HUDEP-2 (cell line): ENCODE data around the gene MEIS1.
A peak's percentile ranks its signal among the peaks of the same experiment; 100 is the strongest.

Experiments used
- DNase-seq, 76 experiments: peaks; one replicate each; lab custom pipeline; 2025; ENCODE audit not compliant: unreplicated experiment in 76 of 76; lab: John Stamatoyannopoulos, UW

MEIS1 gene

DNA sequence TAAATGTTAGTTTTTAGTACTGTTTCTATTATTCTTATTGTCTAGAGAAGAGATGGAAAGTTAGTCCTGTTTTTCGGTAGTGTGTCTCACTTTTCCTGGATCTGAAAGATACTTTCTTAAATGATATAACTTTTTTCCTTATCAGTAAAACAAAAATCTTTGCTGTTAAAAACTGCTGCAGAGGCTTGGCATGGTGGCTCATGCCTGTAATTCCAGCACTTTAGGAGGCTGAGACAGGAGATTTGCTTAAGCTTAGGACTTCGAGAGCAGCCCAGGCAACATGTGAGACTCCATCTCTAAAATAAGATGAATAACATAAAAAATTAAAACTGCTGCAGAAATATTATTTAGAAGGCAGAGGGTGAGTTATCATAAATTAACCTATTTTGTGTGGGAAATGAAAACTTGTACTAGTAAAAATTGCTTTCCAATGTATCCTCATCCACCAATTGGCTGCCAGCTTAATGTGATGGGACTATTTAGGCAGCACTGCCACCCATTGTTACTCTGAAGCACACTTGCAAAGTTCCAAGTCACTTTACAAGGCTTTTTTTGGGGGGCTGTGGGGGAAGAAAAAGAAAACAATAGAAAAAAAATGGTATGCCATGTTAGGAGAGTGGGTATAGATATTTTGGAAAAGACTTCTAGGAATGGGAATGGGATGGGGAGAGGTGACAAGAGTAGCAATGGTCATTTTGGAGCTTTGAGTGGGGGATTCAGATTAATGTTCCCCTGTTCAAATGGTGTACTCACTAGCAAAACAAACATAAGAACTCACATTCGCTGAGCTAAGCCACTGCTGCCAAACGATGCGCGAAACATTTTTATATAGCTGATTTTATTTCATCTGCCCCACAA is 62.7 kb downstream of the MEIS1 start:
- DNase-seq, result no peak

DNA sequence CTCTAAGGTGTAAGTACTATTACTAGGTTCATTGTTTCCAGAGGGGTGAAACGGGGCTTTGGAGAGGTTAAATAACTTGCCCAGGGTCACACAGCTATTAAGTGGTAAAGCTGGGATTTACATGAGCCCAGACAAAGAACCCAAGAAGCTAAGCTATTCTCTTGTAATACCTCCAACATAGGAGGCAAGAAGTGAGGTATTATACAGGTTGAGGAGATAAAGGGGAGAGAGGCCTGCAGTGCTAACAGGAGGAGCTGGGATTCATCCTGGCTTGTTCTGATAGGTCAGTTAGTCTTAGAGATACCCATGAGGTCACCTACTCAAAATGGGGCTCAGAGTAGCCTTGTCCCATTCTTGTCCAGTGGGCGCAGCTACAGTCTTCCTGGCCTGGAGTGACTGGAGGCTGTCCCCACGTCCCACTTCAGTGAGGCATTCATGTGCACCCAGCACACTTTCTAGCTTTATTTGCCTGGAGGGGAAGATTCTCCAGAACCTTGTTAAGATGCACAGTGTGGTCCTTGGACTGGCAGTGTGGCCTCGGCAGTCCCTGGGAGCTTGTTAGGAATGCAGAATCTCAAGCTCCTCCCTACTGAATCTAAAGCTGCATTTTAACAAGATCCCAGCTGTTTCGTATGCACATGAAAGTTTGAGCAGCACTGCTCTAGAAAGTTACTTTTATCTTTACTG is 63.5 kb downstream of the MEIS1 start:
- no peak for DNase-seq

DNA sequence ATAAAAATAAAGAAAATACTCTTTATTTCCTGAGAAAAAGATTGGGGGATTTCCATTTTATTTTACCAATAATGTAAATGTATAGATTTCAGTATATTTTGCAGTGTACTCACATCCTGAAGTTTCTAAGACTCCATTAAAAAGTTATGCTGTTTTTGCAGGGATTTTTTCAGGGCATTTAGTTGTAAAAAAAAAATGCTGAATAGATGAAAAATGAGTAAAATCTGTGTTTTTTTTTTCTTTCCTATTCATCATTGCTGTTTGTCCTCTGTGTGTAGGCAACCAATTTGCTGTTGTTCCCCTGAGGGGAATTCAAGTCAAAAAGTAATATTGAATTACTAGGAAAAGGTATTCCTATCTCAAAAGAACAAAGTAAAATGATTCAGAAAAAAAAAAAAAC is 66.3 kb downstream of the MEIS1 start:
- DNase-seq, result no peak

DNA sequence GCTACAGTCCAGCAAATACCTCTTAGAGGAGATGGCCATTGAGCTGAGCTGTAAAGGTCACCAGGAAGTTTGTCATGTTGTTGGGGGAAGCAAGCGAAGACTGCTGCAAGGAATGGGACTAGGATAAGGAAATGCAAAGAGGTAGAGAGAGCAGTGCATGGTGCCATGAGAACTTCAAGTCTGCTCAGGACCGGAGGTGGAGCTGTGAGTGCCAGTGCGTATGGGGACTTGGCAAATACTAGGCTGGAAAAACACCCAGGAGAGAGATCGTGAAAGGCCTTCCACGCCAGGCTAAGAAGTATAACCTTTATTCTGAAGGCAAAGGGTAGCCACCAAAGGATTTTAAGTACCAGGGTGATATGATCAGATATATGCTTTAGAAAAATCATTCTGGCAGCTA is 71.3 kb downstream of the MEIS1 start:
- DNase-seq, result no peak

DNA sequence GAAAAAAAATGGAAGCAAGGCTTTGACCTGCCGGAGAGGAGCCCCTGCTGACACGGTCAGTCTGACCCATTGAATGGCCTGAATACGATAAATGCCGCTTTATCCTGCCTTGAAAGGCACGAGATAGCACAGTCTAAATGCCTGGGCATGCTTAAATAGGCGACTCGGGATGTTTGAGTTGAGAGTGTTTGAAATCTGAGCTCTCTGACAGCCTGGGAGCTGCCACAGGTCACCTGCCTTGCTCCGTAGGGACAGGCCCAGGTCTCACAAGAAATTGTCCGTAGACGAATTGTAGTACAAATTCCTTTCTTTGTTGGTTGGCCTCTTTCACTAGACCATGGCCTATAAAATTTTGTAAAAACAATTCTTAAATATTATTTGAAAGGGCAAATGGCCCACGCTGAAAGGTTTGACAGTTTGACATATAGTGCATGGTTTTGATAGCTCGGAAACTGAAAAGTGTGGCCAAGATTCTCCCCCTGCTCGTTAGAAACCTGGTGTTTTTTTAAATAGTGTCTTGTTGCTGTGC is 72.8 kb downstream of the MEIS1 start:
- no peak for DNase-seq

DNA sequence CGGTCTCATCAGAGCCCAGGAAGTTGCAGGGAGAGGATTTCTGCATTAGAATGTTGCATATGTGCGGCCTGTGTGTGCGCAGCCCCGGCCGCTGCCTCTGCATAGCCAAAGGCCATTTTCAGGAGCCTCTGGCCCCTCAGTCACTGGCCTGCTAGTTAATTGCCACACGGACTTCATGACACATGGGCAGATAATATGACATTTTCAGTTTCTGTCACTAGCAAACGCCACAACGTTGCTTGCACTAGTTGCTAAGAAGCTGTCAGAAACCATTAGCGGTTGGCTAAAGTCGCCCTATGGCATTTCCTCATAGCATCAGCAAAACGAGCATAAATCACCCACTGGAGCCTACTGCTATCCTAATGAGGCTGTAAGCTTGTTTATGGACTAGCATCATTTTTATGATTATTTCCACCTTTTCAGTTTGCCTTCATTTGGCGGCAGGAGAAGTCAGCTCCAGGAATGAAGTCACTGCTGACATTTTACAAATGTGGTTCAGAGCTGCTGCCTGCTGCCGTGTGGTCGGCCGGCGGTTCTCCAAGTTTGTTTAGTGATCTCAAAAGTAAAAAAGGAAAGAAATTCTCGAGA is 73.7 kb downstream of the MEIS1 start:
- no peak for DNase-seq

DNA sequence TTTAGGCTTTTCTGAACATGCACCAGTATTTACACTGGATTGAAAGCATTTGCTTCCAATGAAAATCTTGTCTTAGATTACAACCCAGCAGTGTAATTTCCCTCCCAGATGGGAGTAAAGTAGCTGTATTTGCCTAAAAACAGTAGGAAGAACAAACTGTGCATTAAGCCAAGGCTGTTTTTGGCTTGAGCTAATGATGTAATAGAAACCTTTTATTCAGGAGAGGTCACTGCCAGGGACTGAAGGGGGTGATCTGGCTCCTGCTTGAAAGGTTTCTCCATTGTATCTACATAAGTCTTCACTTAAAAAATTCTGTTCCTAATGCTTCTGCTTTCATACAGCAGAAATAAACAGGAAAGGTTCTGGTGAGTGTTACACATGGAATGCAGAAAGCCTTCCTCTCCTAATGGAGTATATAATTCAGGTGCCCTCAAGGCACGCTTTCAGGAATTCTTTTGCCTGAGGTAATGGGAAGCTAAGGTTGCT is 74.4 kb downstream of the MEIS1 start:
- no peak for DNase-seq

DNA sequence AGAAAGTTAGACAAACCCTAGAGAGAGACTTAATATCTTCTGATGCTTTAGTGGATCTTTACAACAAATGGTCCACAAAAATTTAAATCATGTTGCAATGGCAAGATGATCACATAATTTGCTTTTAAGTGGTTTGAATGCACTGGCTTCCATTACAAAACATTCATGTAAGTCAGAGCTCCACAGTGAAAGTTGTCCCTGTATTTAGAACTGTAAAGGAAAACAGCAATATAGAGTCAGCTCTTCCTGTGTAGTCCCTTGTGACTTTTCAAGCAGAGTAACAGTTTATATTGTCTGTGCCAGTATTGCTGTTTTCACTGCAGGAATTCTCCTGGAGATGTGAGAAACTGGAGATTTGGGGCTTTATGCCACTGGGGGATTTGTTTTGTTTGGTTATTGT is 77.7 kb downstream of the MEIS1 start:
- peak in 1 of 76 experiments; percentile 0 for DNase-seq

DNA sequence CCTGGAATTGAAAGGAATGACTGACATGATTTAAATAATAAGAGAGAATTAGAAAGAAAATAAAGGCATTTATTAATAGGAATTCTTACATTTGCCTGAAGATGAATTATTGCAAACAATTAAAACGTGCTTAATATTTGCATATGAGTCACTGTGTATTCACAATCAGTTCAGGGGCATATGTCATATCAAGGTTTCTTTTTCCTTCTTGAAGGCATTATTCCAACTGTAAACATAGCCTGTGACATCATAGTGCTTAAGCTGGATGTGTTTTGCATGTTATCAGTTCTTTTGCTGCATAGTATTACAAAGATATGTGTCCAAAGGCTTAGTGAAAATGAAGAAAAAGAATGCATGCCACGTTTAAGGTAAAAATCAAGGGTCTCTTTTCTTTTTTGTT is 80.8 kb downstream of the MEIS1 start:
- no peak for DNase-seq

DNA sequence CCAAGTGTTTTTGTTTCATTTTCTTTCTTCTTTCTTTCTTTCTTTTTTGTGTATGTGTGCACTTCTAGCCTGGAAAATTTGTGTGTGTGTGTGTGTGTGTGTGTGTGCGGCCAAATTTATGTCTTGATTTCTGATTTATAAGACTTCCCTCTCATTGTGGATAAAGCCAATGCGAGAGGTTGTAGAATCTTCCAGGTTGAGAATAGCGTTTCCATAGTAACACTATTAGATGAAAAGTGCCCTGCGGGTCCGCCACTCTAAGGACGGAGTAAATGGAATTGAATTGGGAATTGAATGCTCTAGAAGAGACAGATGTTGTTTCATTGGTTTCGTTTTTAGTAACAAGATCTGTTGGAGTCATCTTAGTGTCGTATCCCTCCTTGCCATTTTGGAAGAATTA is 81.6 kb downstream of the MEIS1 start:
- no peak for DNase-seq

DNA sequence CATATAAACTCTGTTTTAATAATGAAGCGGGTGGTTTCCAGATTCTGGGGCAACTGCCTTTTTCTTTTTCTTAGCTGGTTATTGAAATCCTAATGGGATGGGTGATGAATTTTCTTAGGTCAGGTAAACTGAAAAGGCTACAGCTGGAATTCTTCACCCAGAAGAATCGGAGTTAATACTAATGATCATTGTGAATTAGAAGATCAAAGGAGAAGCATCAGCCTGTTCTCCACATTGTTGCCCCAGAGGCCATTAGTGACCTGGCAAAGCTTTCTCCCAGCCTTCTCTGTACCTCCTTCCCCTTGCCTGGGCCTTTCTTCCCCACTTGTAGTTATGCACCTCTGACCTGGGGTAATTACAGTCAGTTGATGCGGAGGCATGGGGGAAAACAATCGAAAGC is 82.8 kb downstream of the MEIS1 start:
- no peak for DNase-seq

DNA sequence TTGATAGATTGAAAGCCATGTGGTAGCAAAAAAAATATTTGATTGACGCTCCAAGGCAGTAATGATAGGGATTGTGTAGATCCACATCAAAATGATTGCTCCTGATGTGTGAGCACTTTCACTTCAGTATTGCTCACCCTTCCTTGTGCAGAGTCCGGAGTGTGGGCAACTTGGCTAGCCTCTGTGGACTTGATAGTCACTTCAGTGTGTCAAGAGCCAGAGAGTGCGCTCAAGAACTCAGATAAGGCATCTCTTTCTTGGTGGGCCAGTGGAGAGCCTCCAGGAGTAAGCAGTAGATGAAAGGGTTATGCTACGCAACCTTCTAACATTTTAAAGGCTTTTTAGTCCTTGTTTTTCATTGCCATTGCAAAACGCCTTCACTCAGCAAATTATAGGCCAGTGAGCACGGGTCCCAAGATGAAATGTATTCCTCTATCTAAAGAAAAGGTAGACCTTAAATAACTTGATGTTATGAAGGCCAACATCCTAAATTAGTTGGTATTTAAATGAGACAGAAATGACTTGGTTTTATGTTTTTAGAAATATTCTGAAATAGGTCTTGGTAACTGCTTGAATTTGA is 84.4 kb downstream of the MEIS1 start:
- no peak for DNase-seq

DNA sequence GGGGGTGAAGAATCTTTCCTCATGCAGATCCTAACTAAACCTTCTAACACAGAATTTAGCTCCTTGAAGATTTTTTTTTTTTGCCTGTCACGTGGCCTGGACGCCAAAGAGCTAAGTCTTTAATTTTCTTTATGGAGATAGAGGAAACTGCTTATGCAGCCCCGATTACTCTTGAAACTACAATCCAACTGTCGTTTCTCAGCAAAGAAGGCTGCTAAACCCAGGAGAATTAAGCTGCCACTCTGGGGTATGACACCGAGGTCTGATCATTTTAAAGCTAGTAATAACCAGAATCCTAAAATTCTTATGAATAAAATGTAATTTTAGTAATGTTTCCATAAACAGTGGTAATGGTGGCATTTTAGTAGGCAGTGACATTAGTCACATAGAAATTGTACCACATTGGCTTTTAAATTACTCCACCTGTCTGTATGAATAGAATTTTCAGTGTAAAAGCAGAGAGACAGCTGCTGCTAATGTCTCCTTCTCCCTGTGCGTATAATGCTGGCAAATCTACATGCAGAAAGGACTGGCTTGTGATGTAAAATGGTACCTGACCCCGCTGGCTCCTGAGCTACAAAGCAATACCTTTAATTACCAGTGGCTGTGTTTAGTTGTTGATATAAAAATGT is 86.5 kb downstream of the MEIS1 start:
- no peak for DNase-seq

DNA sequence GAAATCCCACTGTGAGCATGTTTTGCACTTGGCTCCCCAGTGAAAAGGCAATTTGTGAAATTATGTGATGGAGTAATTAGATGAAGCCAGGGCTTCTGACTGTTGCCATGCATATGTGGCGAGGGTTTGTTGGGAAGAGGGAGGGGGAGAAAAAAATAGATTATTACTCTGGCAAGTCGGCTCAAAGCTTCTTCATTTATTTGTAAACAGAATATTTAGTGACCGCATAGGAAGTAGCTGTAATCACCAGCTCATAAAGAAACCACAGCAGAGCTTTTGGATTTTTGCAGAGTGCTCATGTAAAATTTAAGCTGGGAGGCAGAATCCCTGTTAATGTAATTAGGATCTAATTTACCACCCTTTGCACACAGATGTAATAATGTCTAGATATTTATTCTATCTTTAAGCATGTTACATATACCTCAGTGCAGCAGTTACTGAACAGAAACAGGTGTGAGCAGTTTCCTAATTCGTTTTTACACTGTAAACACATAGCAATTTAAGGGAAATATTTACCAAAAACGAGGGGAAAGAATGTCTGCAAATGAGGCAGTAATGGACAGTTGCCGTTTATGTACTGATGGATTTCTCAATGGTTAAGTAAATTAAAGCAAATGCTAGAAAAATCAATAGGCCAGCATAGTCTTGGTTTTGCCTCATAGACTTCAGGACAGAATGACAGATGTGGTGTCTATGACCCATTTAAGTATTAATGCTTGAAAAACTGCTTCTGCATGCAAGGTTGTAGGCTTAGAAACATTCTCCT is 87.9 kb downstream of the MEIS1 start:
- DNase-seq, result no peak

DNA sequence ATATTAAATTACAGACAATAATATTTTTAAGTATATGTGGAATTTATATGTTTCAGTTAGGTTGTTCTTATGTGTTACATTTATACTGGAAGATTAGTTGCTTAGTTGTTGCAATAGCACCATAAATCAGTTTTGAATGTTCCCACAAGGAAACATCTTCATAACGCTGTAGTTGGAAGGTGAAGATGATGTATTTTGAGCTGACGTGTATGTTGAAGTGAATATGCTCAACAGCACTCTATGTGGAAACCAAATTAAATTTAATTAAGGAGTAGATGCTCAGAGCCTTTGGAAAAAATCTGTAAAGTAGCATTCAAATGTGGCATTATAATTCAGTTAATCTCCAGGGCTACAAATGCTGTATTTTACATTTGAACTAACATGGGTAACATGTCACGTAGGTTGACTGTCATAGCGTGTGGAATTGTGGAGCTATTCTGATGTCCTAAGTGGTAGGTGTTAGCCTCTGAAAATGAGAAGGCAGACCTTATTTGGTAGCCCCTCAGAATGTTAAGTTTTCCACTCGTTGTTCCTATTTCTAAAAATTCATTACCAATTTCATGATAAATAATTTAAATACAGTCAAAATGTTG is 88.5 kb downstream of the MEIS1 start:
- DNase-seq, result no peak

DNA sequence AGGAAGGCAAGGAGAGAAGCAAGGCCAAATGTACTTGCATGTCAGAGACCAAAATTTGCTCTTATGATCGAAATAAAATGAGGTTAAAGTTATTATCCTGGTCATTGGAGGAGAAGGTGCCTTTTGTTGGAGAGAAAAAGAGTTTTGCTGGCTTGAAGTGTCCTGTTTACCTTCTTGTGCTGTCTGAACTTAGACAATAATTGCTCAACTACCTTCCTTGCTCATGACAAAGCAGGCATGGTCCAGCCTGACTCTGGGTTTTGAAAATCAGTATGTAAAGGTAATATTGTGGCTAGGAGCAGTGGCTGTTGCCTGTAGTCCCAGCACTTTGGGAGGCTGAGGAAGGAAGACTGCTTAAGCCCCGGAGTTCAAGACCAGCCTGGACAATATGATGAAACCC is 89.1 kb downstream of the MEIS1 start:
- no peak for DNase-seq

DNA sequence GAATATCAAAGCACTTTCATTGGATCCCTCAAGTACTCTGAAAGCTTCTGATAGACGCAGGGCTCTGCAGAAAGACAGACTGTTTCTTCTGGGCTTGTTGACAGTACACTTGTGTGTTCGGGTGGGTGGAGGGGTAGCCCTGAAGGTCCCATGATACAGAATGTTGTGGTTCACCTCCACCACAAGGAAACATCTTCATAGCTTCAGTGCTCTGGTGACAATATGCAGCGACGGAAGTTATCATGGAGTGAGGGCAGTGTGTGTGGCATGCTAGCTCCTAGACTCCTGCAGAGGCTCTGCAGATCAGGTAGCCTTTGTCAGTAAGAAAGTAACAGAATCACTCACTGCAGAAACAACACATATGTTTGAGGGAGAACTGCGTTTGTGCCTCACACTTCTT is 90.7 kb downstream of the MEIS1 start:
- no peak for DNase-seq

DNA sequence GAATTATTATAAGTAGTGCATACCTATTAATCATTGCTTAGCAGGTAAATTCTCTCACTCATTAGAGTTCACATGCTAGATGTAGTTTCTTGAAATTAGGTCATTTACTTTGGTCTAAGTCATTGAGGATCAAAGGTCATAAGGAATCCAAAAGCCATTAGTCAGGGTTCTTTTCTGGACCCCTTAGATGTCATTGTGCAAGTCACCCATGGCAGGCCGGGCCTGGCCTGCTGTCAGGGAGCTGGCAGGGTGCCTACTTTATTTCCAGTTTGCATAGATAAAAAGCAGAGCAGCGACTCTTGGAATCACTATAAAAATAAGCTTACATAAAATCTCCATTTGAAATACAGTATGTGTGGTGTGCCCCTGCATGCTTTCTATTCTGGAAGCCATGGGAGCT is 91.3 kb downstream of the MEIS1 start:
- peak in 2 of 76 experiments; percentile 1 to 2 for DNase-seq

DNA sequence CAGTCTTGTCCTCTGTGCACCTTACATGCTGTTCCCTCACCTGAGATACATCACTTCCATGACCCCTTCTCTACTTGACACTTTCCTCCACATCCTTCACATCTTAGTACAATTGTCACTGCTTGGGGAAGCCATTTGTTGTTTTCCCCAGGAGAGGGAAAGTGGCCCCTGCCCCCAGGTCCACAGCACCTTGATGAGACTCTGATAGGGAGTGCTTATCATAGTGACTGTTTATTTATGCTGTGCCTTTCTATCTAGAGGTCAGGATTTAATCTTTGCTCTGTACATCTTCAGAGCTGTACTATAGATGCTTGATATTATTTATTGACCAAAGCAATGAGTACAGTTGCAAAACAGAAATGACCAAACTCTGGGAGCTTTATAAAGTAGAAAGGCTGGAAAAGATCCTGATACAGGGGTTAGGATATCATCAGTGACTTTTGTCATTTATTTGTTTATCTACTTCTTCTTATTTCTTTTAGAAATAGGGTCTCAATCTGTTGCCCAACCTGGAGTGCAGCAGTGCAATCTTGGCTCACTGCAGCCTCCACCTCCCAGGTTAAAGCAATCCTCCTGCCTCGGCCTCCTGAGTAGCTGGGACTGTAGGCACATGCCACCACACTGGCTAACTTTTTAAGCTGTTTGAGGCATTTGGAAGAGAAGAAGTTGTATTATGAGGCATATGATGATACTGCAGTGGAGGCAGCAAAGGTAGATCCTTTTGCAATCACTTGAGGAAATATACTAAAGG is 94.2 kb downstream of the MEIS1 start:
- DNase-seq, result no peak
